Loucy (cell line): Measurements from ENCODE around the gene FCGR3A.

Experiments used
- H2AFZ ChIP-seq: fragments of 200-600 bp; sonication (generic); 2 replicates; pipeline ENCODE4 v1.6.0; 2016; ENCODE audit warnings: antibody characterized with exemption, mild to moderate bottlenecking, low read length, moderate library complexity
- H3F3A ChIP-seq: fragments of 200-600 bp; 2 replicates; pipeline ENCODE4 v1.6.0; 2016; ENCODE audit warnings: antibody characterized with exemption, low read depth, mild to moderate bottlenecking
- H3K27me3 ChIP-seq: fragments of 200-600 bp; sonication (generic); 2 replicates; pipeline ENCODE4 v1.6.1; 2014; ENCODE audit warnings: low read length, mild to moderate bottlenecking; ENCODE audit not compliant: insufficient read depth, poor library complexity, severe bottlenecking
- H3K36me3 ChIP-seq: fragments of 200-600 bp; sonication (generic); 2 replicates; pipeline ENCODE4 v1.6.1; 2016; ENCODE audit warnings: low read length; ENCODE audit not compliant: insufficient read depth
- H3K4me1 ChIP-seq: fragments of 200-600 bp; sonication (generic); 2 replicates; pipeline ENCODE4 v1.5.1; 2014; ENCODE audit warnings: low read length, mild to moderate bottlenecking; ENCODE audit not compliant: insufficient read depth, poor library complexity, severe bottlenecking
- H3K4me2 ChIP-seq: fragments of 200-600 bp; sonication (generic); 2 replicates; pipeline ENCODE4 v1.6.0; 2014; ENCODE audit warnings: antibody characterized with exemption, low read length, low read depth, mild to moderate bottlenecking; ENCODE audit not compliant: poor library complexity, severe bottlenecking
- H3K4me3 ChIP-seq: fragments of 200-600 bp; sonication (generic); 2 replicates; pipeline ENCODE4 v1.5.1; 2014; ENCODE audit warnings: low read length, mild to moderate bottlenecking, mixed read lengths; ENCODE audit not compliant: poor library complexity, severe bottlenecking
- H3K79me2 ChIP-seq: fragments of 200-600 bp; sonication (generic); 2 replicates; pipeline ENCODE4 v1.6.1; 2014; ENCODE audit warnings: low read length; ENCODE audit not compliant: insufficient read depth
- H3K9ac ChIP-seq: fragments of 200-600 bp; sonication (generic); 2 replicates; pipeline ENCODE4 v1.6.0; 2014; ENCODE audit warnings: mild to moderate bottlenecking, low read depth, low read length, moderate library complexity; ENCODE audit not compliant: poor library complexity, severe bottlenecking
- H3K9me2 ChIP-seq: fragments of 200-600 bp; sonication (generic); replicated peaks from 2 replicates; pipeline ENCODE4 v1.6.1; 2016; ENCODE audit warnings: low read depth, low read length, mixed read lengths
- H3K9me3 ChIP-seq: fragments of 200-600 bp; sonication (generic); 2 replicates; pipeline ENCODE4 v1.6.1; 2014; ENCODE audit warnings: mild to moderate bottlenecking, antibody characterized with exemption, low read length, low read depth; ENCODE audit not compliant: insufficient read depth
- H4K20me1 ChIP-seq: fragments of 200-600 bp; sonication (generic); 2 replicates; pipeline ENCODE4 v1.6.0; 2014; ENCODE audit warnings: antibody characterized with exemption, low read length, mild to moderate bottlenecking; ENCODE audit not compliant: insufficient read depth, poor library complexity, severe bottlenecking
- EZH2phosphoT487 ChIP-seq: fragments of 200-600 bp; IDR thresholded peaks from 2 replicates; pipeline ENCODE4 v1.6.1; 2018; ENCODE audit warnings: antibody characterized with exemption, mild to moderate bottlenecking, moderate library complexity, borderline replicate concordance
- TF ChIP-seq, protein P1 (sequence below): fragments of 200-600 bp; sonication (generic); conservative IDR thresholded peaks from 2 replicates; pipeline ENCODE4 v1.5.1; 2014; ENCODE audit warnings: mild to moderate bottlenecking, antibody characterized with exemption, low read length

FCGR3A gene

DNA sequence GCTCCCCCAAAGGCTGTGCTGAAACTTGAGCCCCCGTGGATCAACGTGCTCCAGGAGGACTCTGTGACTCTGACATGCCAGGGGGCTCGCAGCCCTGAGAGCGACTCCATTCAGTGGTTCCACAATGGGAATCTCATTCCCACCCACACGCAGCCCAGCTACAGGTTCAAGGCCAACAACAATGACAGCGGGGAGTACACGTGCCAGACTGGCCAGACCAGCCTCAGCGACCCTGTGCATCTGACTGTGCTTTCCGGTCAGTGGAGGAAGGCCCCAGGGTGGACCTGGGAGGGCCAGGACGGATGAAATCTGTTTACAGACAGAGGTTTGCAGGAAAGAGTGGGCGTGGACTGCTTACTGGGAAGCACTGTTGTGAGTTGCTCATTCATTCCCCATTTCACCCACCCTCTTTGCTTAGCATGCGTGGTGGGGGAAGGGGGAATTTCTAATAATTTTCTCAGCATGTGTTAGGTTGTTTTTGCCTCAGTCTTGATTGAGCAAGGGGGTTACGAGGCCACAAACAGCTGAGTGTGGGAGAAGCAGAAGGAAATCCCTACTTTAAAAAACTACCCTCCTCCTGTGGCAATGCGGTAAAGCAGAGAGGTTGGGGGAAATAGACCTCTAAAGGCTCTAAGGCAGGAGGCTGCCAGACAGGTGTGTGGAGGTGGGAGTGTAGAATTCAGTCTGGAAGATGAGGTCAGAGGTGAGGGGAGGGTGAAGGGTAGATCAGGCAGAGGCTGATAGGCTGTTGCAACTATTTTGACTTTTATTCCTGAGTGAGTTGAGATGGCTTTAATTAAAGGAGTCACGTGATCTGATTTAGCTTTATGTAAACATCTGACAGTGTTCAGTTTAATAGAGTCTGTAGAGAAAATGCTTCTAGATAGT is 43.0 kb downstream of the FCGR3A start:
- H3K79me2 ChIP-seq = no peaks in the 10 kb centered on the region
- no peak overlapping the region for H3K4me2 ChIP-seq
- no peaks in the 10 kb centered on the region for H4K20me1 ChIP-seq
- no peaks in the 10 kb centered on the region for H3K9me3 ChIP-seq
- no peak for TF ChIP-seq EZH2phosphoT487
- TF ChIP-seq, protein P1, sequence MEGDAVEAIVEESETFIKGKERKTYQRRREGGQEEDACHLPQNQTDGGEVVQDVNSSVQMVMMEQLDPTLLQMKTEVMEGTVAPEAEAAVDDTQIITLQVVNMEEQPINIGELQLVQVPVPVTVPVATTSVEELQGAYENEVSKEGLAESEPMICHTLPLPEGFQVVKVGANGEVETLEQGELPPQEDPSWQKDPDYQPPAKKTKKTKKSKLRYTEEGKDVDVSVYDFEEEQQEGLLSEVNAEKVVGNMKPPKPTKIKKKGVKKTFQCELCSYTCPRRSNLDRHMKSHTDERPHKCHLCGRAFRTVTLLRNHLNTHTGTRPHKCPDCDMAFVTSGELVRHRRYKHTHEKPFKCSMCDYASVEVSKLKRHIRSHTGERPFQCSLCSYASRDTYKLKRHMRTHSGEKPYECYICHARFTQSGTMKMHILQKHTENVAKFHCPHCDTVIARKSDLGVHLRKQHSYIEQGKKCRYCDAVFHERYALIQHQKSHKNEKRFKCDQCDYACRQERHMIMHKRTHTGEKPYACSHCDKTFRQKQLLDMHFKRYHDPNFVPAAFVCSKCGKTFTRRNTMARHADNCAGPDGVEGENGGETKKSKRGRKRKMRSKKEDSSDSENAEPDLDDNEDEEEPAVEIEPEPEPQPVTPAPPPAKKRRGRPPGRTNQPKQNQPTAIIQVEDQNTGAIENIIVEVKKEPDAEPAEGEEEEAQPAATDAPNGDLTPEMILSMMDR = no peak
- no peaks in the 10 kb centered on the region for H3F3A ChIP-seq
- H3K4me1 ChIP-seq = peaks cover 8% of the 10 kb centered on the region
- no peaks in the 10 kb centered on the region for H3K27me3 ChIP-seq
- no peak overlapping the region for H3K4me3 ChIP-seq
- H3K36me3 ChIP-seq = no peaks in the 10 kb centered on the region
- no peak overlapping the region for H2AFZ ChIP-seq
- no peak overlapping the region for H3K9ac ChIP-seq
- H3K9me2 ChIP-seq = no peaks in the 10 kb centered on the region

DNA sequence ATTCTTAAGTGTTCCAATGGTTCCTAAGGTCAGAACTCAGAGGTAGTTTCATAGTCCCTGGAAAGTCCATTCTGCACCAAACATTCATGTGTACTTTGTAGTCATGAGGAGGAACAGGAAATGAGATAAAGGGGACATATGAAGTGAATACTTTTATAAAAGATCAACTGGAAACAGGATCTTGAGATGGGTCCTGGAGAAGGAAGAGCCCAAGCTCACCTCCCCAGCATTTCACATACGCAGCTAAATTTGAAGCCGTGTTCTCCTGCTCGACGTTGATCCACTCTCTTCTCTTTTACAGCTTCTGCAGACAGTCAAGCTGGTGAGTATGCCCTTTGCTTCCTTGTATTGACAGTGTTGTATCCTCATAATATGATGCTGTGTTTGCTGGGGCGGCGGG is 43.9 kb downstream of the FCGR3A start:
- Histone ChIP-seq H3K4me2 (no peak overlapping the region), H3K4me1 (peaks cover 8% of the 10 kb centered on the region), H2AFZ (peak overlapping the region; percentile 79), H3K27me3 (no peaks in the 10 kb centered on the region), H3K9ac (no peak overlapping the region), H4K20me1 (no peaks in the 10 kb centered on the region), H3F3A (no peaks in the 10 kb centered on the region), H3K9me2 (no peaks in the 10 kb centered on the region), H3K36me3 (no peaks in the 10 kb centered on the region), H3K9me3 (no peaks in the 10 kb centered on the region), H3K4me3 (no peak overlapping the region), H3K79me2 (no peaks in the 10 kb centered on the region)
- no peak for TF ChIP-seq EZH2phosphoT487
- TF ChIP-seq, protein P1 = no peak

DNA sequence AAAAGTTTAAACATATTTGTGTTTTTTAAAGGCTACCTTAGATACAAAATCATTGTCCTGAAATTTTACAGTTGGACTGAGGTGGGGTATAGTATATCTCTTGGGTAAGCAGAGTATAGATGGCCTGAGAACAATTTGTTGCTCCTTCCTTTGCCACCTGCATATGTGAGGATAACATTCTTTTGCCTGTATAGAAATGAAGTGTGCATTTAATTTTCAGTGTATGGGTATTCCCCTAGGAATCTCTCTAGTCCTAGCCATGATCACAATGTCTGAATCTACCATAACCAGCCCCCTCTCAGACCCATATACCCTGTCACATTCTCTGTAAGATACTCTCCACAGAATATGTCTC is 46.2 kb downstream of the FCGR3A start:
- H2AFZ ChIP-seq = no peak overlapping the region
- H3K4me3 ChIP-seq = no peak overlapping the region
- no peaks in the 10 kb centered on the region for H3K27me3 ChIP-seq
- no peaks in the 10 kb centered on the region for H3K9me2 ChIP-seq
- TF ChIP-seq, protein P1 = no peak
- TF ChIP-seq EZH2phosphoT487 = no peak
- no peaks in the 10 kb centered on the region for H4K20me1 ChIP-seq
- peaks cover 8% of the 10 kb centered on the region for H3K4me1 ChIP-seq
- H3F3A ChIP-seq = no peaks in the 10 kb centered on the region
- H3K9ac ChIP-seq = no peak overlapping the region
- no peak overlapping the region for H3K4me2 ChIP-seq
- H3K9me3 ChIP-seq = no peaks in the 10 kb centered on the region
- H3K79me2 ChIP-seq = no peaks in the 10 kb centered on the region
- no peaks in the 10 kb centered on the region for H3K36me3 ChIP-seq
